ENCODE results near the gene SEMA7A.

SEMA7A gene

GRCh38 chr15:74429781-74430400 is 3.9 kb downstream of the SEMA7A start:
- DNase-seq, result no peak

GRCh38 chr15:74428970-74429780 is 4.6 kb downstream of the SEMA7A start:
- DNase-seq, result no peak

GRCh38 chr15:74428442-74428787 is 5.3 kb downstream of the SEMA7A start:
- no peak for DNase-seq

- no peak for DNase-seq
Measured at GRCh38 chr15:74427607-74428441, 5.9 kb downstream of the SEMA7A start.

- DNase-seq, result no peak
Measured at GRCh38 chr15:74426404-74427281, 7.1 kb downstream of the SEMA7A start.

GRCh38 chr15:74425630-74426029 is 8.1 kb downstream of the SEMA7A start:
- DNase-seq, result no peak

- no peak for DNase-seq
Measured at GRCh38 chr15:74424901-74425528, 8.7 kb downstream of the SEMA7A start.

GRCh38 chr15:74423431-74424257 is 10.1 kb downstream of the SEMA7A start:
- DNase-seq, result no peak

GRCh38 chr15:74422652-74423430 is 10.9 kb downstream of the SEMA7A start:
- DNase-seq, result no peak

GRCh38 chr15:74422265-74422651 is 11.5 kb downstream of the SEMA7A start:
- no peak for DNase-seq

- DNase-seq, result no peak
Measured at GRCh38 chr15:74421302-74422245, 12.2 kb downstream of the SEMA7A start.

- peak; percentile 50 for DNase-seq
Measured at GRCh38 chr15:74420193-74420905, 13.4 kb downstream of the SEMA7A start.

- DNase-seq, result no peak
Measured at GRCh38 chr15:74419432-74419831, 14.3 kb downstream of the SEMA7A start.

GRCh38 chr15:74418575-74419338 is 15.0 kb downstream of the SEMA7A start:
- no peak for DNase-seq

- DNase-seq, result no peak
Measured at GRCh38 chr15:74417670-74418069, 16.1 kb downstream of the SEMA7A start.

GRCh38 chr15:74417225-74417624 is 16.5 kb downstream of the SEMA7A start:
- no peak for DNase-seq

All from NK-92 treated with Interleukin-12 subunit alpha and Interleukin-12 subunit beta, amount 100 ng/mL, for 24 hours (cell line).